ENCODE results near the gene SOSTDC1.

SOSTDC1 gene

GRCh38 chr7:16494551-16494950, 29.0 kb upstream of the SOSTDC1 start:
- no peak overlapping the region for H3K4me3 ChIP-seq (ENCODE audit: low read depth, low read length)
- H3K27ac ChIP-seq (ENCODE audit: low read depth, low read length): no peak overlapping the region
- H3K36me3 ChIP-seq (ENCODE audit: control insufficient read depth, insufficient read depth, low read length): no peaks in the 10 kb centered on the region
- H3K27me3 ChIP-seq (ENCODE audit: control insufficient read depth, insufficient read depth, low read length): no peaks in the 10 kb centered on the region
- no peak overlapping the region for H3K9ac ChIP-seq (ENCODE audit: low read length)
- H3K9me3 ChIP-seq (ENCODE audit: control insufficient read depth, insufficient read depth, low read depth, low read length): no peaks in the 10 kb centered on the region
- no peaks in the 10 kb centered on the region for H3K4me1 ChIP-seq (ENCODE audit: control insufficient read depth, insufficient read depth, low read length)

GRCh38 chr7:16493266-16493665, 27.7 kb upstream of the SOSTDC1 start:
- no peaks in the 10 kb centered on the region for H3K4me1 ChIP-seq (ENCODE audit: control insufficient read depth, insufficient read depth, low read length)
- no peaks in the 10 kb centered on the region for H3K27me3 ChIP-seq (ENCODE audit: control insufficient read depth, insufficient read depth, low read length)
- no peaks in the 10 kb centered on the region for H3K9me3 ChIP-seq (ENCODE audit: control insufficient read depth, insufficient read depth, low read depth, low read length)
- no peak overlapping the region for H3K9ac ChIP-seq (ENCODE audit: low read length)
- no peak overlapping the region for H3K4me3 ChIP-seq (ENCODE audit: low read depth, low read length)
- no peaks in the 10 kb centered on the region for H3K36me3 ChIP-seq (ENCODE audit: control insufficient read depth, insufficient read depth, low read length)
- no peak overlapping the region for H3K27ac ChIP-seq (ENCODE audit: low read depth, low read length)

- H3K9me3 ChIP-seq (ENCODE audit: control insufficient read depth, insufficient read depth, low read depth, low read length): no peaks in the 10 kb centered on the region
- no peaks in the 10 kb centered on the region for H3K27me3 ChIP-seq (ENCODE audit: control insufficient read depth, insufficient read depth, low read length)
- H3K27ac ChIP-seq (ENCODE audit: low read depth, low read length): no peak overlapping the region
- no peak overlapping the region for H3K4me3 ChIP-seq (ENCODE audit: low read depth, low read length)
- H3K4me1 ChIP-seq (ENCODE audit: control insufficient read depth, insufficient read depth, low read length): no peaks in the 10 kb centered on the region
- no peak overlapping the region for H3K9ac ChIP-seq (ENCODE audit: low read length)
- no peaks in the 10 kb centered on the region for H3K36me3 ChIP-seq (ENCODE audit: control insufficient read depth, insufficient read depth, low read length)
These were observed 27.1 kb upstream of the SOSTDC1 start for GRCh38 chr7:16492513-16493062.

- Histone ChIP-seq H3K4me3 (ENCODE audit: low read depth, low read length) (no peak overlapping the region), H3K4me1 (ENCODE audit: control insufficient read depth, insufficient read depth, low read length) (no peaks in the 10 kb centered on the region), H3K36me3 (ENCODE audit: control insufficient read depth, insufficient read depth, low read length) (no peaks in the 10 kb centered on the region), H3K27ac (ENCODE audit: low read depth, low read length) (no peak overlapping the region), H3K9me3 (ENCODE audit: control insufficient read depth, insufficient read depth, low read depth, low read length) (no peaks in the 10 kb centered on the region), H3K9ac (ENCODE audit: low read length) (no peak overlapping the region), H3K27me3 (ENCODE audit: control insufficient read depth, insufficient read depth, low read length) (no peaks in the 10 kb centered on the region)
These were observed 25.6 kb upstream of the SOSTDC1 start for GRCh38 chr7:16491148-16491547.

- no peaks in the 10 kb centered on the region for H3K36me3 ChIP-seq (ENCODE audit: control insufficient read depth, insufficient read depth, low read length)
- H3K9me3 ChIP-seq (ENCODE audit: control insufficient read depth, insufficient read depth, low read depth, low read length): no peaks in the 10 kb centered on the region
- H3K4me1 ChIP-seq (ENCODE audit: control insufficient read depth, insufficient read depth, low read length): peaks cover 11% of the 10 kb centered on the region
- no peak overlapping the region for H3K9ac ChIP-seq (ENCODE audit: low read length)
- no peak overlapping the region for H3K4me3 ChIP-seq (ENCODE audit: low read depth, low read length)
- no peak overlapping the region for H3K27ac ChIP-seq (ENCODE audit: low read depth, low read length)
- no peaks in the 10 kb centered on the region for H3K27me3 ChIP-seq (ENCODE audit: control insufficient read depth, insufficient read depth, low read length)
These were observed 19.1 kb upstream of the SOSTDC1 start for GRCh38 chr7:16484453-16485158.

GRCh38 chr7:16479591-16479990, 14.1 kb upstream of the SOSTDC1 start:
- Histone ChIP-seq H3K9me3 (ENCODE audit: control insufficient read depth, insufficient read depth, low read depth, low read length) (no peaks in the 10 kb centered on the region), H3K4me3 (ENCODE audit: low read depth, low read length) (no peak overlapping the region), H3K27me3 (ENCODE audit: control insufficient read depth, insufficient read depth, low read length) (no peaks in the 10 kb centered on the region), H3K27ac (ENCODE audit: low read depth, low read length) (no peak overlapping the region), H3K4me1 (ENCODE audit: control insufficient read depth, insufficient read depth, low read length) (peaks cover 3% of the 10 kb centered on the region), H3K9ac (ENCODE audit: low read length) (no peak overlapping the region), H3K36me3 (ENCODE audit: control insufficient read depth, insufficient read depth, low read length) (no peaks in the 10 kb centered on the region)

GRCh38 chr7:16479161-16479560, 13.6 kb upstream of the SOSTDC1 start:
- H3K27me3 ChIP-seq (ENCODE audit: control insufficient read depth, insufficient read depth, low read length): no peaks in the 10 kb centered on the region
- H3K27ac ChIP-seq (ENCODE audit: low read depth, low read length): no peak overlapping the region
- H3K9me3 ChIP-seq (ENCODE audit: control insufficient read depth, insufficient read depth, low read depth, low read length): no peaks in the 10 kb centered on the region
- H3K4me1 ChIP-seq (ENCODE audit: control insufficient read depth, insufficient read depth, low read length): no peaks in the 10 kb centered on the region
- H3K4me3 ChIP-seq (ENCODE audit: low read depth, low read length): no peak overlapping the region
- no peak overlapping the region for H3K9ac ChIP-seq (ENCODE audit: low read length)
- no peaks in the 10 kb centered on the region for H3K36me3 ChIP-seq (ENCODE audit: control insufficient read depth, insufficient read depth, low read length)

- Histone ChIP-seq H3K36me3 (ENCODE audit: control insufficient read depth, insufficient read depth, low read length) (no peaks in the 10 kb centered on the region), H3K4me3 (ENCODE audit: low read depth, low read length) (no peak overlapping the region), H3K27me3 (ENCODE audit: control insufficient read depth, insufficient read depth, low read length) (no peaks in the 10 kb centered on the region), H3K27ac (ENCODE audit: low read depth, low read length) (no peak overlapping the region), H3K9ac (ENCODE audit: low read length) (no peak overlapping the region), H3K4me1 (ENCODE audit: control insufficient read depth, insufficient read depth, low read length) (no peaks in the 10 kb centered on the region), H3K9me3 (ENCODE audit: control insufficient read depth, insufficient read depth, low read depth, low read length) (no peaks in the 10 kb centered on the region)
These were observed 6.4 kb upstream of the SOSTDC1 start for GRCh38 chr7:16471933-16472332.

- no peaks in the 10 kb centered on the region for H3K36me3 ChIP-seq (ENCODE audit: control insufficient read depth, insufficient read depth, low read length)
- peaks cover 22% of the 10 kb centered on the region for H3K4me1 ChIP-seq (ENCODE audit: control insufficient read depth, insufficient read depth, low read length)
- no peaks in the 10 kb centered on the region for H3K9me3 ChIP-seq (ENCODE audit: control insufficient read depth, insufficient read depth, low read depth, low read length)
- H3K27me3 ChIP-seq (ENCODE audit: control insufficient read depth, insufficient read depth, low read length): no peaks in the 10 kb centered on the region
- no peak overlapping the region for H3K27ac ChIP-seq (ENCODE audit: low read depth, low read length)
- H3K4me3 ChIP-seq (ENCODE audit: low read depth, low read length): no peak overlapping the region
- no peak overlapping the region for H3K9ac ChIP-seq (ENCODE audit: low read length)
These were observed 1.4 kb downstream of the SOSTDC1 start for GRCh38 chr7:16463949-16464715.

GRCh38 chr7:16463520-16463919, 2.0 kb downstream of the SOSTDC1 start:
- H3K27me3 ChIP-seq (ENCODE audit: control insufficient read depth, insufficient read depth, low read length): no peaks in the 10 kb centered on the region
- H3K4me1 ChIP-seq (ENCODE audit: control insufficient read depth, insufficient read depth, low read length): peaks cover 22% of the 10 kb centered on the region

GRCh38 chr7:16462431-16462889, 3.1 kb downstream of the SOSTDC1 start:
- Histone ChIP-seq H3K9ac (ENCODE audit: low read length) (no peak overlapping the region), H3K36me3 (ENCODE audit: control insufficient read depth, insufficient read depth, low read length) (no peaks in the 10 kb centered on the region), H3K4me3 (ENCODE audit: low read depth, low read length) (no peak overlapping the region), H3K27me3 (ENCODE audit: control insufficient read depth, insufficient read depth, low read length) (no peaks in the 10 kb centered on the region), H3K4me1 (ENCODE audit: control insufficient read depth, insufficient read depth, low read length) (peaks cover 22% of the 10 kb centered on the region), H3K27ac (ENCODE audit: low read depth, low read length) (no peak overlapping the region), H3K9me3 (ENCODE audit: control insufficient read depth, insufficient read depth, low read depth, low read length) (no peaks in the 10 kb centered on the region)

More at GRCh38 chr7:16463520-16463919, 2.0 kb downstream of the SOSTDC1 start:
- H3K27ac ChIP-seq (ENCODE audit: low read depth, low read length): no peak overlapping the region
- no peaks in the 10 kb centered on the region for H3K36me3 ChIP-seq (ENCODE audit: control insufficient read depth, insufficient read depth, low read length)
- no peak overlapping the region for H3K9ac ChIP-seq (ENCODE audit: low read length)
- H3K4me3 ChIP-seq (ENCODE audit: low read depth, low read length): no peak overlapping the region
- H3K9me3 ChIP-seq (ENCODE audit: control insufficient read depth, insufficient read depth, low read depth, low read length): no peaks in the 10 kb centered on the region
